GM04504 (cell line): Measurements from ENCODE around the gene MTSS2.
"Not testable (repeated sequence)": the region's sequence is repeated elsewhere in the genome, so short reads cannot be mapped to it uniquely, and the experiment has no call there.

Experiments used
- DNase-seq: peaks from one replicate; pipeline ENCODE4 v3.0.0-alpha.2; 2012; ENCODE audit warnings: low read depth

MTSS2 gene

DNA sequence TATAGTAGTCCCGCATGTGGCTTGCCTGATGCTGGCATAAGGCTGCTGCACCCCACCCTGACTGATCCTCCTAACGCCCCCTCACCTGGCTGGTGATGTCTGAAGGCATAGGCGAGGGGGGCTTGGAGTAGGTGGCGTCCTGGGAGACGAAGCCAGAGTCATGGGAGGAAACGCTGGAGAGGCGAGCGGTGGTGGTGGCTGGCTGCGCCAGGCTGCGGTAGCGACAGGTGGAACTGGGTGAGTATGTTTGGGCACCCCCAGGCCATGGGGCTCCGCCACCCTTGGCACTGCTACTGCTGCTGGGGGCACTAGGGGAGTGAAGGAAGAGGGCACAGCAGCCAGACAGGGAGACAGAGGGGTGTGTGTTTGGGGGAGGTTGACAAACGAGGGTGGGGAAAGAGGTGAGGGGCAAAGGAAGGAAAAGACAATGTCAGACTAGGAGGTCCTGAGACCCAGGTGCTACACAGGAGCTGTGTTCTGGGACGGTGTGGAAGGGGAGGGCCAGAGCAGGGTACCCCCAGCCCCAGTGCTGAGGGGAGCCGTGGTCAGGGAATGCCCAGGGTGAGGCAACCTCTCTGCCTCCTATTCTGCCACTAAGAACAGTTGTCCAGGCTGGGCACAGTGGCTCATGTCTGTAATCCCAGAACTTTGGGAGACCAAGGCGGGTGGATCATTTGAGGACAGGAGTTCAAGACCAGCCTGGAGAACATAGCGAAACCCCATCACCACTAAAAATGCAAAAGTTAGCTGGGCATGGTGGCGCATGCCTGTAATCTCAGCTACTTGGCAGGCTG, 11.4 kb downstream of the MTSS2 start:
- no peak for DNase-seq

DNA sequence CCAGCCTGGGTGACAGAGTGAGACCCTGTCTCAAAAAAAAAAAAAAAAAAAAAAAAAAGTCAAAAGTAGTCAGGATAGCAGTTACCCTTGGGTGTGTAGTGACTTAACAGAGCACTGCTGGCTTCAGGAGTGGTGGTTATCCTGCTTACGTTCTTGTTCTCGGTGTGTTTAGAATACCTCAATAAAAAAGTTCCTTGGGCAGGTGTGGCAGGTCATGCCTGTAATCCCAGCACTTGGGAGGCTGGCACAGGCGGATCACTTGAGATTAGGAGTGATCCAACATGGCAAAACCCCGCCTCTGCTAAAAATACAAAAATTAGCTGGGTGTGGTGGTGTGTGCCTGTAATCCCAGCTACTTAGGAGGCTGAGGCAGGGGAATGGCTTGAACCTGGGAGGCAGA, 14.9 kb downstream of the MTSS2 start:
- not testable (repeated sequence) for DNase-seq

DNA sequence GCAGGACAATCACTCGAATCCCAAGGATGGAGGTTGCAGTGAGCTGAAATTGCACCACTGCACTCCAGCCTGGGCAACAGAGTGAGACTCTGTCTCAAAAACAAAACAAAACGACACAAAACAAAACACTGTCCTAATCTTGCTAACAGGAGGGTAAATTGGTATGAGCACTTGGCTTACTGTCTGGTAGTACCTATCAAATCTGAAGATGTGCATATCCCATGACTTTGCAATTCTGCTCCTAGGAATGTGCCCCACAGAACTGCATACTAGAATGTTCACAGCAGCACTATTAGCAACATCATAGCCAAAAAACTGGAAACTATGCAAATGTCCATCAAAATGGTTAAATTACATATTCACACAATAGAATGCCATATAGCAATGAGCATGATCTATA, 15.7 kb downstream of the MTSS2 start:
- no peak for DNase-seq

DNA sequence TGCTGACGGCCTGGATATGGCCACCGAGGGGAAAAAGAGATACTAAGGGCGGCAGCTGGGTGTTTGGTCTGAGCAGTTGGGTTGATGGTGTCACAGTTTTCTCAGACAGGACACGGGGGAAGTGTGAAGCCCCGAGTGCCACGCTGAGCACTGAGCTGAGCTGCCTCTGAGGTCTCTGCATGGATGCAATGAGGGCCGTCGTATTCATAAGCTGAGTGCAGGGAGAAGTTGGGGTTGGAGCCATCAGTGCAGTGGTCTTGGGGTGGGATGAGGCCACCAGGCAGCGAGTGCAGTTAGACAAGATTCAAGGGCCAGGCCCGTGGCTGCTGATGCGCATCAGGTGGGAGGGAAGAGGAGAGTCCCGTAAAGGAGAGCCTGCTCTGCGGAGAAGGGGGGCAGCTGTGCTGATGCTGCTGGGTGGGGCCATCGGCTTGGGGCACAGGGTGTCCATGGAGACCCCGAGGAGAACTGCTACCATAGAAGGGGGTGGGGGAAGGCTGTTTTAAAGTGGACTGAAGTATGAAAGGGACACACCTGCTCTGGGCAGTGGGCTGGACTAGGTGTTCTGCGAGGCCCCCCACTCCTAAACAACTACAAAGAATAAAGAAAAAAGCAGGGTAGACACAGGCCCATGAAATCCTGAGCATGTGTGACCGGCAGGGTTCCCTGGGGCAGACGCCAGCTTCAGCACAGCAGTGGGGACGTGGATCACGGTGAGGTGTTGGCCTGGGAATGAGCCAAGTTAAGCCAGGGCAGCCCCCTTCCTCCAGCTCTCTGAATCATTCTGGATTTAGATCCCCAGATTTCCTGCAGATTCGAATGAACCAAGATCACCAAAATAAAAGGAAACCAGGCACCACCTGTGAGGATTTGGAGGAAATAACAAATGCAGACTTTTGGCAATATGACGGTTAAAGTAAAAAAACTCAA, 19.8 kb downstream of the MTSS2 start:
- DNase-seq: no peak

DNA sequence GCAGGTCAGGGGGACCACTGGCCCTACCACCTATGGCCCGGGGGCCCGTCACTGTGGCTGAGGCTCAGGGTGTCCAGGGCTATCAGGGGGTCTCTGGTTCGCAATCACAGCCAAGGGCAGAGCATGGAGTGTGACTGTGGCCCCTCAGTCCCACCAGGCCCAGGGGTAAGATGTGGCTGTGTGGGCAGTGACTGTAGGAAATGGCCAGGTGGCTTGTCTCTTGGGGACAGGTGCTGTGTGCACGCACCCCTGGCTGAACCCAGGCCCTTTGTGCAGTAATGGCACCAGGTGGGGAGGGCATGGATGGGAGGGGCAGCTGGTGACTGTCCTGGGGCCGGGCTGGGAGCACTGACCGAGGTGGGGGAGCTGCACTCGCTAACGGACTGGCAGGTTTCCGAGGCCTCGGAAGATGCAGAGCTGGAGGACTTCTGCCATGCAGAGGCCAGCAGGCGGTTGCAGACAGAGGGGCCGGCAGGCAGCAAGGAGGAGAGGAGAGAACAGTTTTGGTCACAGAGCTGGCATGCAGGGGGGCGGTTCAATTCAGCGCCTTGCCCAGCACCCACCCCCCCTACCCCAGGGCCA, 20.6 kb downstream of the MTSS2 start:
- DNase-seq: no peak

DNA sequence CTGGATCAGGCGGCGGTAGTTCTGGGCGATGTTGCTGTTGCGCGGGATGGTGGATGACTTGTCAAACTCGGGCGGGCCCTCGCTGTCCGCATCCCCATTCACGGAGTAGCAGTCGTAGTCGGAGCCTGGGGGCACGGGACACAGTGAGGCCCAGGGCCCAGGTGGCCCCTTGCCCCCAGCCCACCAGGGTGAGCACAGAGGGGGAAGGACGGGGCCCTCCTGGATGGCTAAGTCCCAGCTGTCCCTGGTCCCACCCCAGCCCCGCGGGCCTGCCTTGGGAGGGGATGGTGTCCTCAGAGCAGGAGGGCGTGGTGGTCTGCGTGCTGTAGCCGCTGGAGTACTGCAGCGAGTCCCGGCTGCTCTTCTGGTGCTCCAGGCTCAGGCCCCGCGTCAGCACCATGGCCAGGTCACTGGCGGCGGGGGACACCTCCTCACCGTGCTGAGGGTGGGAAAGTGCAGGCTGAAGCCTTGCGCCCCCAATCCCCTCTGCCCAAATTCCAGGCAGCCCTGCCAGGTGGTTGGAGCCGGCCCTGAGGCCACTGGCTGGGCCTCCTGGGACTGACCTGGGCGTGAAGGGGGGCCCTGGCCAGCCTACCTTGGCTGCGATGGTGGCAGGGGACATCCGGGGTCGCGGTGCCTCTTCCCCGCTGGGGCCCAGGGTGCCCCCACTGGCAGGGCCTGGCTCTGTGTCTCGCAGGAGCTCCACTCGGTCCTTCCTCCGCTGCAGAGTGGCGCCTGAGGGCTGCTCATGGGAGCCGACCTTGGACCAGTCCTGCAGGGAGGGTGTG, 21.3 kb downstream of the MTSS2 start:
- DNase-seq: no peak

DNA sequence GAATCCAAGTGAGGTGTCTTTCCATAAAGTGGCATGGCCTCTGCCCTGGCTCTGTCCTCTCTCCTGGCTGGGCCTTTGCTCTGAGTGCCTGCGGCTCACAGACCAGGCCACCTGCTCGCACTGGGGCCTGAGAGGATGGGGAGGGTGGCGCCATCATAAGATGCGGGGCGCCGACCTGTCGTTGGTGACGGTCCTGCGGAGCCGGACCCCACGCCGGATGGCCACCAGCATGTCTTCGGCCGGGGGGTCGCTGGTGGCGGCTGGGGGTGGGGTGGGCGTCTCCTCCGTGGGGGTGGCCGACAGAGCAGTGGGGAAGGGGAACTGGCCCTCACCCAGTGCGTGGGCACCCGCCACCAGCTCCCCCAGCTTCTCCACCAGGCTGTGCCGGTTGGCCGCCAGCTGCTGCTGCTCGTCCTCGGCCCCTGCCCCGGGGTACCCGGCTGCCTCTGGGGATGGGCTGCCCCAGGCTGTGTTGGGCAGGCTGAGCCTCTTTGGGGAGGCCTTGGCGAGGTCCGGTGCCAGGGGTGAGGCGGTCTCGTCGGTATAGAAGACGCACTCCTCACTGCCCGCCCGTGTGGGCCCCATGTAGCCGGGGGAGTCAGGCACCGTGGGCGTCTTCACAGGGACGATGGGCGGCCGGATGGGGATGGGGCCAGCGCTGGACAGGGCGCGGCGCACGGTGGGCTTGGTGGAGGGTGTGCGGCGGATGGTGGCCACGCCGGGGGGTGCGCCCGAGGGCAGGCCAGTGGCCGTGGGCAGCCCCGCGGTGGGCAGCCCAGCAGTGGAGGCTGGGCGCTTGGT, 22.1 kb downstream of the MTSS2 start:
- DNase-seq: no peak

DNA sequence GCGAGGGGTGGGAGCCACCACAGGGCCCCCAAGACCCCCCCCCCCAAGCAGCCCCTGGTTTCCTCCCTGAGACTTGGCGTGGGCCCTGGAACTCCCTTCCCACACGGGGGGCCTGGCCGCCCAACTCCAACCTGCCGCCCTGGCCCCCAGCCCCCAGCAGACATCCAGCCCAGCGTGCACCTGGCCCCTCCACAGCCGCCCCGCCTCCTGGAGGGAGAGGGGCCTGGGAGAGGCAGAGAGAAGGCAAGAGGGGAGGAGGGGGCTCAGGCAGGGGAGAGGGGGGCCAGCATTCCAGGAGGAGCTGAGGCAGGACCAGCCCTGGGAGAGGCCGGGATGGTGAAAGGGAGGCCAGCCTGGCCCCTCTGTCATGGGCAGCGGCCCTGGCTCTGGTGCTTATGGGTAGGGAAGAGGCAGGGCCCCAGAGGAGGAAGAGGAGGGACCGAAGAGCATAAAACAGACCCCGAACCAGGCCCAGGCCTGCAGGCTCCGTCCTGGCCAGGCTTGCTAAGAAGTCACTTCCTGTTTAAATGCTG, 22.8 kb downstream of the MTSS2 start:
- no peak for DNase-seq

DNA sequence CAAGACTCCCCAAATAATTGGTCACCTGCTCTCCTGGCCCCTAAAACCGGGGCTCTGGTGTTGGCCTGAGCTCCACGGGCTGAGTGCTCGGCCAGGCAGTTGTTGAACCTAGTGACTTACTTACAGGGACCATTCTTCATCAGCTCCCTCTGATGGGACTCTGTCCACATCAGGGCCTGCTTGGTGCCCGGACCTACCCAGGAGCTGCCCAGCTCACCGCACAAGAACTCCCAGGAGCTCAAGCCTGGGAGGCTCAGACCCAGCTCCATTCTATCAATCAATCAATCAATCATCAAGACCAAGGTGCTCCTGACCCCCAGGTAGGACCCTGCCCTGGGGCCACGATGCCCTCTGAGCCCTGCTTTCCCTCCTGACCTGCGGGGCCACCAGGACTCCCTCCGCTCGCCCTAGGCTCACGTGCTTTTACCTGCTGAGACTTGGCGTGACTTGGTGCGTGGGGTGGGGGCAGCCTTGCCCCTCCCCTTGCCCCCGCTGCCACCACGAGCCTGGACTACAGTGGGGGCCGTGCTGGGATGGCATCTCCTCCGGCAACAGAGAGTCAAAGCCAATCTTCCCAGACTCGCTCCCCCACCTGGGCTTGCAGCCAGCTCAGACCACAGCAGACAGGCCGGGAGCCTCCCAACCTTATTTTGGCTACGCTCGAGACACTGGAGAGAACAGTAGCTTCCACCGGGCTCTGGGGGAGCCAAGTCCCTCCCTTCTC, 23.8 kb downstream of the MTSS2 start:
- DNase-seq: no peak

DNA sequence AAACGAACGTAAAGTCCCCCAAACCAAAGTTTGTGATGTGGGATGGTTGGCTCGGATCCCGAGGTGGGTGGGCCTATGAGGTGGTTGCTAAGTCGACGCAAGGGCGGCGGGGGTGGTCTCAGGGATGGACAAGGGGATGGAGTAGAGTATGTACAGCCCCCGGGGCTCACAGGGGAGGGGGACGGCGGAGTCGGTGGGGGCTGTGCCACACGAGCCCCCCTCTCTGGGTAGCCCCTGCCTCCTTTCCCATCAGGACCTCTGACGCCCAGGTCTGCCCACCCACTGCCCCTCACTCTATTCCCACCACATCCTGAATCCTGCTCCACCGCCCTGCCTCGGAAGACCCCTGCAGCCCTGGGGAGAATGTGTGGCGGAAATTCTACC, 24.3 kb downstream of the MTSS2 start:
- DNase-seq: no peak

DNA sequence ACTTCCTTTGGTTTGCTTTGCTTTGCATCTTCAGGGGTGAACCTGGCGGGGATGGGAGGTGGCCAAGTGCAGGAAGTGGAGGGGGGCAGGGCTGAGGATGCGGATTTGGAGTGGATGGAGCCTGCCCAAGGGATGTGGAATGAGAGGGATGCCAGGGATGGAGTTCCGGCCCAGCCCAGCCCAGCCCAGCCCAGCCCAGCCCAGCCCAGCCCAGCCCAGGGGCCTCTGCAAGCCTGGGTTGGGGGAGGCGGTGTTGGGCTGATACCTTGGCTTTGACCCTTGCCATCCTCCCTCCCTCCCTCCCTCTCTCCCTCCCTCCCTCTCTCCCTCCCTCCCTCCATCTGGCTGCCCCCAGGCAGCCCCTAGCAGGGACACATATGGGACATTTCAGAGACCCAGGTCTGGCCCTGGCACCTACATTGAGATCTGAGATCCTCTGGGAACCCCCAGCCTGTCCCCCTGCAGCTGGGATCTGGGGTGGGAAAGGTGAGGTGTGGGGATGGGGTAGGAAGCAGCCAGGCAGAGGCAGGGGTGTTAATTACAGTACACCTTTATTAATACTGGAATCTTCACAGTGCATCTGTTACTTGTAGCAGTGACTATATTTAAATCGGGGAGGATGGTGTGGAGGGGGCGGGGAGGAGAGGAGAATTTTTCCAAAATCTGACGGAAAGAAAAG, 25.0 kb downstream of the MTSS2 start:
- DNase-seq: no peak

DNA sequence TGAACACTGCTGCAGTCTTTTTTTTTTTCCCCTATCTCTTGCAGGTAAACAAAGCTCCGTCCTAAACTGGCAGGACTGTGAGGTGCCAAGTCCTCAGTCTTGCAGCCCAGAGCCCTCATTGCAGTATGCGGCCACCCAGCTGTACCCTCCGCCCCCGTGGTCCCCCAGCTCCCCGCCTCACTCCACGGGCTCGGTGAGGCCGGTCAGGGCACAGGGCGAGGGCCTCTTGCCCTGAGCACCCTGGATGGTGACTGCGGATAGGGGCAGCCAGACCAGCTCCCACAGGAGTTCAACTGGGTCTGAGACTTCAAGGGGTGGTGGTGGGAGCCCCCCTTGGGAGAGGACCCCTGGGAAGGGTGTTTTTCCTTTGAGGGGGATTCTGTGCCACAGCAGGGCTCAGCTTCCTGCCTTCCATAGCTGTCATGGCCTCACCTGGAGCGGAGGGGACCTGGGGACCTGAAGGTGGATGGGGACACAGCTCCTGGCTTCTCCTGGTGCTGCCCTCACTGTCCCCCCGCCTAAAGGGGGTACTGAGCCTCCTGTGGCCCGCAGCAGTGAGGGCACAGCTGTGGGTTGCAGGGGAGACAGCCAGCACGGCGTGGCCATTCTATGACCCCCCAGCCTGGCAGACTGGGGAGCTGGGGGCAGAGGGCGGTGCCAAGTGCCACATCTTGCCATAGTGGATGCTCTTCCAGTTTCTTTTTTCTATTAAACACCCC, 25.7 kb downstream of the MTSS2 start:
- DNase-seq: no peak

DNA sequence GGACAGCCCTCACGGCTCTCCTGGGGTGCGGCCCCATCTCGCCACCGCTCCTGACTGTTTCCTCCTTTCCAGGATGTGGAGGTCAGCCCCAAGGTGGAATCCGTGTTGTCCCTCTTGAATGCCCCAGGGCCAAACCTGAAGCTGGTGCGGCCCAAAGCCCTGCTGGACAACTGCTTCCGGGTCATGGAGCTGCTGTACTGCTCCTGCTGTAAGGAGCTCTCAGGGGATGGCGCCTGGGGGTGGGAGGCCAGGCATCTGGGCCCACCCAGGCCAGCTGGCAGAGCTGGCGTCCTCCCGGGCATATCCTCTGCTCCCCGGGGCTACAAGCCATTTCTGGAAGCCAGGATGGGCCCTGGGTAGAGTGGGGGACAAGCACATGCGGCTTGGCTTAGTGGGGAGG, 26.3 kb downstream of the MTSS2 start:
- DNase-seq: no peak

DNA sequence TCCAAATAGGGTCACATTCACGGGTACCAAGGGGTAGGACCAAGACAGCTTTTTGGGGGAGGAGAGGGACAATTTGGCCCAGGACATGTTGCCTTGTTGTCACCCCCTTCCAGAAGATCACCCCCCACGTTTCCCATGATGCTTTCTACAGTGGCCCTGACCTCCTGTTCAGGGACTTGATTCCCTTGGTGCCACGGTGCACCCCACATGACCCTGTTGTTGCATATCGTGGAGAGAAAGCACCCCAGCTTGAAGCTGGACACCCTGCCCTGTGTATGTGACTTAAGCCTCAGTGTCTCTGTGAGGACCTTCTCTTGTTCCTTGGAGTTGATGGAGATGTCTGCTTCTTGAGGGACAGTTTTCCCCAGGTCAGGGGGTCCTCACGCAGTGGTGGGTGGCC, 26.9 kb downstream of the MTSS2 start:
- no peak for DNase-seq

DNA sequence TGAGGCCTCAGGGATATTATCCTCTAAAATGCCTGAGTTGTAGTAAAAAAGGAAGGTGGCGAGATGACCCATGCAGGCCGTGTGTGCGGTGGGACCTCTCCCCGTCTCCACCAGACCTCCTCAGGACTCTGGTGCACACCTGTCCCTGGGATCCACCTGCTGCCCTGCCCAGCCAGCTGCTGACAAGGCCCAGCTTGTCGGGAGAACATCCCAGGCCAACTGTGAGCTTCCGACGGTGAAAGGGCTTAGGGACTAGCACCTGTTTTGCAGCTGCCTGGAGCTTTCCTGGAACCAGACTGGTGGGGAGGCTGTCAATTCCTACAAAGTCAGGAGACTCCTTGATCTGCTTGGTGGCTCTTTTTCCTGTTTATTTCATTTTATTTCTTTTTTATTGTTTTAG, 27.9 kb downstream of the MTSS2 start:
- no peak for DNase-seq

DNA sequence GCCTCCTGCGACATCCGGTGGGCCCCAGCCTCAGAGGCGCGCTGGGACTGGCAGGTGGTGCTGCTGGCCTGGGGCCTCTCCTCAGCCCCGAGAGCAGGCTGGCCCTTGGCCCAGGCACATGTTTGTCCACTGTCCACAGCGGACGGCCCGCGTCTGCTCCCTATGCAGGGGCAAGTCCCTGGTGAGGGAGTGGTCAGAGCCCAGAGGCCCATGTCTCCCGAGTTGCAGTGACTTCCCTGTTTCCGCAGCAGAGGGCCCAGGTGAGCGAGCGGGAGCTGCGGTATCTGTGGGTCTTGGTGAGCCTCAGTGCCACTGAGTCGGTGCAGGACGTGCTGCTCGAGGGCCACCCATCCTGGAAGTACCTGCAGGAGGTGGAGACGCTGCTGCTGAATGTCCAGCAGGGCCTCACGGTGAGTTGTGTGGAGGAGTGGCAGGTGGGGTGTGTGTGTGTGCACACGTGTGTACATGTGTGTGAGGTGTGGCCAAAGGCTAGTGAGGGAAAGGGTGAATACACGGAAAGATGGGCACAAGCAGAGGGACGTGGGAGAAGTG, 29.1 kb downstream of the MTSS2 start:
- DNase-seq: no peak

DNA sequence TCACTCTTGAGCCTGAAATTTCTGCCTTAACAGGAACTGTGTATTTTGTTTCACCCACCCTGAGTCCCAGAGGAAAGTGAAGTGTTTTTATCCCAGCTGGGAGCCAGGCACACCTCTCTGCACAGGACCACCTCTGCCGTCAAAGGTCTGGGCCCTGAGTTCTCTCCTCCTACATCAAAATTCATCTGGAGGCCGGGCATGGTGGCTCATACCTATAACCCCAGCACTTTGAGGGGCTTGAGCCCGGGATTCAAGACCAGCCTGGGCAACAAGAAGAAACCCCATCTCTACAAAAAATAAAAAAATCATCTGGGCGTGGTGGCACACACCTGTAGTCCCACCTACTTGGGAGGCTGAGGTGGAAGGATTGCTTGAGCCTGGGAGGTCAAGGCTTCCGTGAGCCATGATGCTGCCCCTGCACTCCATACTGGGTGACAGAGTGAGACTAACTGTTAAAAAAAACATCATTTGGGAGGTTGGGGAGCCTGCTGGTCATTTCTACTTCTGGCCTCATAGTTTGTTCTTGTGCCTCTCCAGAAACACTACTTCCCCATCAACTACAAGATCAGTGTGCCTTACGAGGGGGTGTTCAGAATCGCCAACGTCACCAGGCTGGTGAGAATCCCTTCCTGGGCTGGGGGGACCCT, 29.7 kb downstream of the MTSS2 start:
- DNase-seq: no peak
